CD4-positive, alpha-beta T cell (primary cell): ENCODE data around the gene POLD1. TPM values are rescaled to one million over a fixed set of nuclear protein-coding genes. Genes with fewer than 3 reads are reported as not detected.
"Not testable (repeated sequence)": the region's sequence is repeated elsewhere in the genome, so short reads cannot be mapped to it uniquely, and the experiment has no call there.

ENCODE experiments used
- ATAC-seq: fragments of 200-7000 bp; cut with Tn5 transposase; one replicate; pipeline ENCODE4 v1.10.0; 2022; ENCODE audit warnings: mild to moderate bottlenecking; ENCODE audit not compliant: poor library complexity
- CTCF ChIA-PET: fragments of 350-600 bp; sonication (Branson Sonifier 250); formaldehyde crosslinking; loops from one replicate; lab custom pipeline; 2021; ENCODE audit warnings: antibody characterized with exemption, inconsistent platforms; lab: Charles Lee
- POLR2A ChIA-PET: fragments of 350-600 bp; sonication (Branson Sonifier 250); formaldehyde crosslinking; loops from one replicate; lab custom pipeline; 2021; ENCODE audit warnings: antibody characterized with exemption, inconsistent platforms; lab: Charles Lee
- DNase-seq, 14 experiments: peaks; one replicate each; pipeline ENCODE4 v3.0.0-alpha.2; 2013 to 2020; ENCODE audit warnings: mixed read lengths in 2 of 14
- H3K27ac ChIP-seq, 2 donors: one replicate each; pipeline versions ENCODE4 v1.5.1 to v1.7.0; 2013; ENCODE audit warnings: low read length in 2 of 2, low read depth in 1 of 2, mild to moderate bottlenecking in 1 of 2
- H3K27me3 ChIP-seq, 2 experiments: 1 replicate in 1 of 2; 2 replicates in 1 of 2; pipeline versions ENCODE4 v1.6.1 to v1.7.0; 2013; ENCODE audit warnings: low read length in 2 of 2, control low read depth in 1 of 2, mild to moderate bottlenecking in 1 of 2, moderate library complexity in 1 of 2; ENCODE audit not compliant: insufficient read depth in 2 of 2, control insufficient read depth in 1 of 2
- H3K36me3 ChIP-seq: one replicate; pipeline ENCODE4 v1.6.1; 2013; ENCODE audit warnings: low read length, control low read depth; ENCODE audit not compliant: insufficient read depth
- H3K4me1 ChIP-seq: one replicate; pipeline ENCODE4 v1.6.1; 2013; ENCODE audit warnings: low read length, control low read depth; ENCODE audit not compliant: insufficient read depth
- H3K4me3 ChIP-seq: one replicate; pipeline ENCODE4 v1.5.1; 2013; ENCODE audit warnings: mild to moderate bottlenecking, low read length, moderate library complexity
- H3K9me3 ChIP-seq, 2 experiments: 1 replicate in 1 of 2; 2 replicates in 1 of 2; pipeline versions ENCODE4 v1.6.1 to v1.7.0; 2013; ENCODE audit warnings: low read length in 2 of 2, mild to moderate bottlenecking in 2 of 2, control low read depth in 1 of 2, moderate library complexity in 1 of 2; ENCODE audit not compliant: control insufficient read depth in 1 of 2, insufficient read depth in 1 of 2
- H3K27ac Mint-ChIP-seq: one replicate; pipeline ENCODE4 v1.8.0; 2020; ENCODE audit warnings: mixed read lengths
- H3K27me3 Mint-ChIP-seq: one replicate; pipeline ENCODE4 v1.8.0; 2021; ENCODE audit warnings: mixed read lengths
- H3K36me3 Mint-ChIP-seq: one replicate; pipeline ENCODE4 v1.8.0; 2021; ENCODE audit warnings: low read depth, mixed read lengths
- H3K4me1 Mint-ChIP-seq: one replicate; pipeline ENCODE4 v1.8.0; 2021; ENCODE audit warnings: low read depth, mixed read lengths
- H3K4me3 Mint-ChIP-seq: one replicate; pipeline ENCODE4 v1.8.0; 2020; ENCODE audit warnings: mild to moderate bottlenecking, mixed read lengths
- H3K9me3 Mint-ChIP-seq: one replicate; pipeline ENCODE4 v1.8.0; 2020; ENCODE audit warnings: mixed read lengths
- CTCF ChIP-seq: fragments of 200-600 bp; IDR thresholded peaks from one replicate; pipeline ENCODE4 v1.8.0; 2022; ENCODE audit warnings: antibody characterized with exemption, mild to moderate bottlenecking
- intact Hi-C, 2 experiments: fragments of 100-400 bp; cut with DNase I in 1 of 2; cut with micrococcal nuclease in 1 of 2; formaldehyde crosslinking; loops; one replicate each; pipeline versions ENCODE4 v1.15.1 to v1.9.0; 2023 to 2025; cut with DNase I, micrococcal nuclease
- total RNA-seq, 174 experiments: library from RNA in 2 of 174; stranded (reverse) in 2 of 174; gene quantifications; one replicate each; pipeline ENCODE4 v1.2.3 and lab custom pipeline; 2021 to 2026

The POLD1 gene
- total RNA-seq, 2 experiments from 2014 or later: 22.1 to 24.2 TPM

DNA sequence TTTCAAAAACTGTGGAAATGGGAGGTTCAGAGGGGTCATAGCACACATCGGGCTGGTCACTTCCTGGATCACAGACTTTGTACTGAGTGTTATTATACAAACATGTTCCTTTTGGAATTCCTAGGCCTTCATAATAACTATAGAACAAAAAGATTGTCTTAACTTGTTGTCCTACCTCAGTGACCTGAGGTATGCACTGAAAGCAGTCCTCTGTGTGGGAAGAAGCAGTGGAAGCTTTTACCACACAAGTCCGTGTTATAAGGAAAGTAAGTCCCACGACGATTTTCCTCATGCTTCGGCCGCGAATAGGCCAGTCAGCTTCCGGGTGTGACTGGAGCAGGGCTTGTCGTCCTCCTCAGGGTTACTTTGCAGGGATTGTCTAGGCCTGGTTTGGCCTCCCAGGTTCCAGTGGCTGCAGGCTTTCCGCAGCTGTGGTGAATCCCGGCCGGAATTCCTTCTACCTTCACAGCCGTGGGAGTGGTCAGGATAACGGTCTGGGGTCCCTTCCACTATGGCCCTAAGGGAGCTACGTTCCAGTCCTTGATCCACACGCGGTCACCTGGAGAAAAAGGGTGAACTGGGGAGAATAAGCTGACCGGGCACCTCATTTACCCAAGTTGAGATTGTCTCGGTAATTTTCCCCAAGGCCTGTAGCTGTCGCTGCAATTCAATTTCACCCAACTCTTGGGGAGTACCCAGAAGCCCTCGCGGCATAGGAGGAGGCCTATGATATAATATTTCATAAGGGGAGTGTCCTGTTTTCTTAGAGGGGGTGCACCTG lies 34.7 kb upstream of the POLD1 start:
- no peak for ATAC-seq
- H3K9me3 ChIP-seq: peaks cover 5 to 10% of the 10 kb centered on the region in 2 experiments
- CTCF ChIA-PET: no interaction called here
- H3K9me3 Mint-ChIP-seq: no peaks in the 10 kb centered on the region
- no peak overlapping the region for H3K4me3 ChIP-seq
- H3K27ac ChIP-seq: no peak overlapping the region
- peak in 1 of 14 experiments; percentile 6 for DNase-seq
- no peaks in the 10 kb centered on the region for H3K27me3 Mint-ChIP-seq
- no peak overlapping the region for H3K4me3 Mint-ChIP-seq
- H3K4me1 ChIP-seq: peaks cover 5% of the 10 kb centered on the region
- no peaks in the 10 kb centered on the region for H3K27me3 ChIP-seq
- POLR2A ChIA-PET: no interaction called here
- H3K27ac Mint-ChIP-seq: no peak overlapping the region
- TF ChIP-seq CTCF: no peak
- no peaks in the 10 kb centered on the region for H3K36me3 Mint-ChIP-seq
- intact Hi-C loops: no loop called here
- H3K4me1 Mint-ChIP-seq: peaks cover 9% of the 10 kb centered on the region
- H3K36me3 ChIP-seq: no peaks in the 10 kb centered on the region

GRCh38 chr19:50352242-50352641 lies 31.9 kb upstream of the POLD1 start:
- POLR2A ChIA-PET: no interaction called here
- Mint-ChIP-seq H3K27me3 (no peaks in the 10 kb centered on the region), H3K4me3 (no peak overlapping the region), H3K9me3 (no peaks in the 10 kb centered on the region), H3K36me3 (no peaks in the 10 kb centered on the region), H3K27ac (no peak overlapping the region), H3K4me1 (peaks cover 8% of the 10 kb centered on the region)
- TF ChIP-seq CTCF: no peak
- CTCF ChIA-PET: no interaction called here
- intact Hi-C loops: no loop called here
- Histone ChIP-seq H3K4me3 (no peak overlapping the region), H3K27me3 (no peaks in the 10 kb centered on the region), H3K4me1 (peaks cover 2% of the 10 kb centered on the region), H3K9me3 (no peaks in the 10 kb centered on the region), H3K27ac (no peak overlapping the region), H3K36me3 (no peaks in the 10 kb centered on the region)
- ATAC-seq (no peak), DNase-seq (no peak)

DNA sequence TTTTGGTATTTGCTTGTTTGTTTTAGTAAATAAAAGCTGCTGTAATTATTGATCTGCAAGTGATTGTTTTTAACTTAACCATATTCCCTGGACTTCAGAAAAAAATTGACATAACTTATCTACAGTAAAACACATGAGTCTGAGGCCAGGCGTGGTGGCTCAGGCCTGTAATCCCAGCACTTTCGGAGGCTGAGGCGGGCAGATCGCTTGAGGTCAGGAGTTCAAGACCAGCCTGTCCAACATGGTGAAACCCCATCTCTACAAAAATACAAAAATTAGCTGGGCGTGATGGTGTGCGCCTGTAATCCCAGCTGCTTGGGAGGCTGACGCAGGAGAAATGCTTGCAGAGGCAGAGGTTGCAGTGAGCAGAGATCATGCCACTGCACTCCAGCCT lies 30.7 kb upstream of the POLD1 start:
- H3K4me1 ChIP-seq: peaks cover 11% of the 10 kb centered on the region
- peaks cover 15% of the 10 kb centered on the region for H3K4me1 Mint-ChIP-seq
- ATAC-seq, H3K36me3 ChIP-seq, H3K9me3 Mint-ChIP-seq, H3K4me3 ChIP-seq, H3K27ac ChIP-seq, intact Hi-C loops, H3K27ac Mint-ChIP-seq, DNase-seq, CTCF ChIA-PET, H3K27me3 ChIP-seq, H3K9me3 ChIP-seq, H3K27me3 Mint-ChIP-seq, H3K4me3 Mint-ChIP-seq, H3K36me3 Mint-ChIP-seq, POLR2A ChIA-PET: not testable (repeated sequence)
